GM18907 (cell line): Measurements from ENCODE around the gene RPP30.
"Not testable (repeated sequence)": the region's sequence is repeated elsewhere in the genome, so short reads cannot be mapped to it uniquely, and the experiment has no call there.

Source experiments
- ATAC-seq: cut with Tn5 transposase; IDR thresholded peaks from one replicate; pipeline ENCODE4 v1.9.1; 2021; ENCODE audit warnings: mild to moderate bottlenecking, moderate library complexity; ENCODE audit not compliant: unreplicated experiment

Gene RPP30

DNA sequence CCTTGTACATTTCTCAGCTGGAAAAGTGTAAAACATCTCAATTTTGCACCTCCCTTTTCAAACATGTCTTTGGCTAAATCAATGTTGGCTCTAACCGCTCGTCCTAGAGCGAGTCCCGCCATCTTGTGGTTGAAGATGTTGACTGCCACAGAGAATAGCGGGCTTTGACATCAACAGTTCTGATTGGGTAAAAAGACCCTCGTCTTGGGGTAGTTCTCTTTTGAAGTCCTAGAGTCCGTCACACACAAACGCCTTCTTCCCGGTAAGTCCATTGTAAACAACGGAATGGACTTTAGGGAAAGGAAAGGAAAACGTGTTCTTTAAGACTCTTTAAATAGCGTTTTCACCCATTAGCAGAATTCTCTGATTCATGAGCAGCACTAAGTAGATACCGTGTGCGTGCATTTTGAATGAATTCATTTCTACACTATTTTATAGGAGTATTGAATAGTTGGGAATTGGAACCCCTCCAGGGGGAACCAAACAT lies 452 bp upstream of the RPP30 start:
- peak; percentile 66 for ATAC-seq

DNA sequence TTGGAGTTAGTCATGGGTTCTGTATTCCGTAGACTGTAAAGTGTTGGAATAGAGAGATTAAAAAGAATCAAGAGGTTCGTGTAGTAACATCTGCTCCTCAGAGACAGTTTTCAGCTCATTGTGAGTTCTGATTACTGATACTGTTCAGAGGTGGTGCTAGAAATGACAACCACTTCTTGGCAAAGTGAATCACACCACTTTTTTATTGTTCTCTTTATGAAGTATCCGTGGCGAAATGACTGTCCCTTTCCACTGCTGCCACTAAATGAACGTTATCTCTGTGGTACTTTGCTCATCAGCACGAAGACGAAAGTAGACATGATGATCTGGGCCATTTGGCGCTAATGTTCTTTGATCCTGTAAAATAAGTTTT lies 860 bp downstream of the RPP30 start:
- ATAC-seq, result no peak

DNA sequence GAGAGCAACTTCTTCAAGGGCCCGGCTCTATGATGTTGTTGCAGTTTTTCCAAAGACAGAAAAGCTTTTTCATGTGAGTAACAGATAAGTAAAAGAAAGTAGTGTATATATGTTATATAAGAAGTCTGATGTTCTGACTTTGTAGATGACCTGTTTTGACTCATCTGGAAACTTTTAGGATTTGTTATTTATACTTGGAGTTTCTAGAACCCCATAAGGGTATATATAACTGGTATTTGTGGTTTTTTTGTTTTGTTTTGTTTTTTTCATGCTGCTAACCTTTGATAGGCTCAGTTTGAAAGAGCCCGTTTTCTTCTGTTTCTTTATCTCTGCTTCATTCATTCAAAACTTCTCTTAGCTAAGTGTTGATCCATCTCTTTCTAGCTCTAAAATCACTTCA lies 7.3 kb downstream of the RPP30 start:
- no peak for ATAC-seq

DNA sequence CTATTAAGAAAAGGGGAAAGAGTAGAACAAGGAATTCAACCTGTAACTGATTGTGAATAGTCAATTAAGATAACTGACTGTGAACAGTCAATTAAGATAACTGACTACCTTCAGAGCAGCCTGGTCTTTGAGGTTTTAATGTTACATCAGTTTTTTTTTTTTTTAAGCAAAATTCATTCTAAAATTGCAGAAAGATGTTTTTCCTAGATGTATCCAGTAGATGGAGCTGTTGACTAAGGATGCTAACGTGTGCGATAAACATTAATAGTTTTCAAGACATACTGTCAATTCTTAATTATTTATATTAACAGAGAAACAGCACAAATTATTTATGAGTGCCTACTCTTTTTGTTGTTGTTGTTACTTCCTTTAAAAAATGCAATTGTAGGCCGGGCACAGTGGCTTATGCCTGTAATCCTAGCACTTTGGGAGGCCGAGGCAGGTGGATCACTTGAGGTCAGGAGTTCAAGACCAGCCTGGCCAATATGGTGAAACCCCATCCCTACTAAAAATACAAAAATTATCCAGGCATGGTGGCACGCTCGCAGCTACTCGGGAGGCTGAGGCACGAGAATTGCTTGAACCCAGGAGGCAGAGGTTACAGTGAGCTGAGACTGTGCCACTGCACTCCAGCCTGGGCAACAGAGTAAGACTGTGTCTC lies 8.4 kb downstream of the RPP30 start:
- ATAC-seq, result not testable (repeated sequence)

DNA sequence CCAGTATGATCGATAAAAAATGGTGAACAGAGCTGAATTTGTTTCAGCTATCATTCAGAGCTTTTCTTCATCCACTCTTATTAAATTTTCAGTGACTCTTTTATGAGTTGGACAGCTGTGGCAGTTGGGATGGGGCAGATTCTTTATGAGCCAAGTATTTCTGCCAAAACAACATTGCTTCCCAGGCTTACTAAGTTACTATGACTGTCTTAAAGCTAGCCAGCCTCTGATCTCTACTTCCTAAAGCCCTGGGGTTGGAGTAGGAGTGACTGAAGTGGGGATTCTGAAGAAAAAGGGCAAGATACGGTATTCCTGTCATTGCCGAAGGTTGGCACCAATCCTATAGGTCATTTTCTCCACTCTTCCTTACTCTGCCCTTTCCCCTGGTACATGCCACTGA lies 12.7 kb downstream of the RPP30 start:
- ATAC-seq, result no peak

DNA sequence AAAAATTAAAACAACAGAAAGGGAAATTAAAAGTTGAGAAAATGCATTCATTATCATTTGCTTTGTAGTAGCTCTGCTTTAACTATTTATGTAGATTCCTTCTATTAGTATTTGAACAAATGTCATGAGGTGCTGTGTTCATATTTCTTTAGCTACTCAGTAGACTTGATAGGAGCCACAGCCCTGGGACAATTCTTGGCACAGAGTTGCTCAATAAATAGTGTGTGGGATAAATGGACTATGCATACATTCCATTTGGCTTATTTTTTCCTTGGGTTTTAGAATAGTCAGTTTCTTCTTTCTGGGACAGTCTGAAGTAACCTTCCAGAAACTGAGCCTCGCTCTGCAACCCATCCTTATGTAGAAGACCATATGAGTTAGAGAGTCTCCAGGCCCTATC lies 13.4 kb downstream of the RPP30 start:
- ATAC-seq, result no peak

DNA sequence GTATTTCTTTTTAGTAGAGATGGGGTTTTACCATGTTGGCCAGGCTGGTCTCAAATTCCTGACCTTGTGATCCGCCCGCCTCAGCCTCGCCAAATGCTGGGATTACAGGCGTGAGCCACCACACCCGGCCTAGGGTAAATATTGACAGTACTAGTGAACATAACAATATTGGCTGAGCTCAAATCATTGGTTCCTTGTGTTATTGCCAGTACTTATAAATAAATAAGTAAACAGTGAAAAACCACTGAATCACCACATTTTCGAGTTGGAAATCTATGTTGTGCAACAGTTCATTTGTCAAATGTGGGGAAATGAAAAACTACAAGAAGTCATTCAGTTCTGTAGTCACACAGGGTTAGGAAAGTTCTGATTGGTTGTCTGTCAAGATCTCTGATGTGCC lies 15.8 kb downstream of the RPP30 start:
- no peak for ATAC-seq

DNA sequence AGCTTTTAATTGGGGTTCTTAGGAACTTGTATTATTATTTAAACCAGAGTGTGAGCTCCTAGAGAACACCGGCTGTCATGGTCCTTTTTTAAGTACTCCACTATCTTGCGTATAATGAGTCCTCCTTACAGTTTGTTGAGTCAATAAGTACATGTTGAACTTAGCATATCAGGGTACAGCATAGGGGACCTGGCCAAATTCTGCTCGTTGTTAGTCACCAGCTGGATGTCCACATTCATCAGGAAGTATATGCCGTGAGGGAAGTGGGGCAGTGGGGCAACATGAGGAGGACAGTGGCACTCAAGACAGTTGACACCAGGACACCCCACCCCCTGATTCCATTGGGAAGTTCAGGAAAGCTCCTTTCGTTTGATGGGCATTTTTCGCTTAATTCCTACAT lies 16.6 kb downstream of the RPP30 start:
- ATAC-seq, result no peak

DNA sequence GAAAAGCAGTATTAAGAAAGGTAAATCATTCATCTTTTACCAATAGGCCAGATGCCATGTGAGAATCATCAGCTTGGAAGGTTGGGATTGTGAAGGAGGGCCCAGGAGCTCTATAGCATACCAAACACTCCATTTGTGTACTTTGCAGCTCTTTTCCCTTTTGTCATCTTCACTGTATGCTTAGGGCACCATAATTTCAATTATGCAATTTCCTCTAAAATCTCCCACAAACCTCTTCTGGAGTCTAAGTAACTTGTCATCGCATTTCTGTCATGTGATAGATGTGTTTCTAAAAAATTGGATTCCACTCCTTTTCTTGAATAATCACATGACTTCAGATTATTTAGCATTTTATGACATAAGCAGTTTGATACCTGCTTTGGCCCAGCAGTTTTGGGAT lies 17.9 kb downstream of the RPP30 start:
- no peak for ATAC-seq

DNA sequence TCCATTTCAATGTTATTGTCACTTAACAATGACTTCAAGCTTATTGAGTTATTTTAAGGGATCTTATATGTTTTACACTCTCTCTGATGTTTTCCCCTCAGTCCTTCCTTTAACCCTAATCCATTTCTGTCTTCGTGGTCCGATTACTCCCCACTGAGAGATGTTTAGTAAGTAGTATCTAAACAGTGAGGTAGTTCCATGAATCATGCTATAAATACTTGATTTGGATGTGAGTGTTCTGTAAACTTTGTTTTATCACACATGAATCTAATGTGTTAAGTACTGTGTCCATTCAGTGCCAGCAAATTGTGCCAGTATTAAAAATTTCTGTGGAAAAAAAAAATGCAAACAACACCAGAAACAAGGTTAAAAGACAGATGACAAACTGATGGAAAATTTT lies 18.6 kb downstream of the RPP30 start:
- no peak for ATAC-seq

DNA sequence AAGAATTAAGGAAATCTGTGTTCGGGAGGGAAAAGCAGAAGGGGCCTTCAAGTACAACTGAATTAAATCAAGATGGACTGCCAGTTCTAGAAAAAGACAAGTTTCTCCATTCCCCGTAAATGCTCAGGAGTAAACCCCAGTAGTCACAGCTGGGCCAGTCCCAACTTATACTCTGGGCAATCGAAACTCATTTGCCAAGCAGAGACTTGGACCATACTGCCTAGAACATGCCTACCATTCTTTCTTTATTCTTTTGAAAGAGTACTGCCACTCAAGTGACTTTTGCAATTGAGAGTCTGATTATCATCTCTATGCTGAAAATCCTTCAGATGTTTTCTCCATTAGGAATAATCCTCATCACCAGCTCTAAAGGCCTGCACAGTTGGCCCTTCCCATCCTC lies 21.4 kb downstream of the RPP30 start:
- ATAC-seq, result no peak

DNA sequence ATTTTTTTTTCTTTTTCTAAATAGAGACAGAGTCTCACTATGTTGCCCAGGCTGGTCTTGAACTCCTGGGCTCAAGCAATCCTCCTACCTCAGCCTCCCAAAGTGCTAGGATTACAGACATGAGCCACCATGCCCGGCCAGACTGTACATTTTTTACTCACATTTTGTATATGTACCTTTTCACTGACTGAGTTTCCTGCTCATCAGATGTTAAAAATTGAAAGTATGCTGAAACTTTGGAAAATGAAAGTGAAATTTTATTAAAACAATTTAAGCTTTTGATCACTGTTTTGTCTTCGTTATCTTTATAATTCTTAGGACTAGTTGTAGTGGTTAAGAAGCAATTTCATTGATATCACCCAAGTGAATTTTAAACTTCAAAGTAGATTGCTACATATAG lies 25.1 kb downstream of the RPP30 start:
- ATAC-seq, result not testable (repeated sequence)

DNA sequence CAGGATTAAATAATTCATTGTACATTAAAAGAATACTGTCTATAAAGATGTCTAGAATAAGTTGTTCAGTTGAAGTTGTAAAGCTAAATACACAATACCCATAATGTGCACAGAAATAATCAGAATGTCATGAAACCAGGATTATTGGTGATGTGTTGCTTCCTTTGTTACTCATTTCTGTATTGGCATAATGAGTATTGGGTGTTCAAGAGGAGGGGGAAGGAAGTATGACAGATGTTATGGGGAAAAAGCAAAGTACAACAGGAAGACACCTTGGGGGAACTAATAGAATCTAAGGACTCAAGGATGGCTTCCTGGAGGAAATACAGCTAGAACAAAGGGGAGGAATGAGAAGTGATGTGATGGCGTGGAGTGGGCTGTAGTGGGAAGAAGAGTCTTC lies 34.2 kb downstream of the RPP30 start:
- ATAC-seq, result no peak

DNA sequence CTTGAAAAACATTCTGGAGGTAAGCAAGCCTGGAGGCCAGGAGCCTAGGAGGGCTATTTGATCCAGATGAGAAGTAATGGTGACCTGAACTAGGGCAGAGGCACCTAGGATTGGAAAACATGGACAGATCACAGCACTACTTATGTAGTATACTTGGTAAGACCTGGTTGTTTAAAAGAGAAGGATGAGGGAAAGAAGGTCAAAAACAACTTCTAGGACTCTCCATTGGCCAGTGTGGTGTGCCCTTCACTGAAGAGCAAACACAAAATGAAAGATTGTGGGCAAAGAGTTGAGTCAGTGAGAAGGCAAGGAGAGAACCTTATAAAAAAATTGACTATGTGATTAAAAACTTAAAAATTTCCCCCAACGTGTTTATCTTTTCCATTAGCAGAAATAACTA lies 34.8 kb downstream of the RPP30 start:
- ATAC-seq, result no peak

DNA sequence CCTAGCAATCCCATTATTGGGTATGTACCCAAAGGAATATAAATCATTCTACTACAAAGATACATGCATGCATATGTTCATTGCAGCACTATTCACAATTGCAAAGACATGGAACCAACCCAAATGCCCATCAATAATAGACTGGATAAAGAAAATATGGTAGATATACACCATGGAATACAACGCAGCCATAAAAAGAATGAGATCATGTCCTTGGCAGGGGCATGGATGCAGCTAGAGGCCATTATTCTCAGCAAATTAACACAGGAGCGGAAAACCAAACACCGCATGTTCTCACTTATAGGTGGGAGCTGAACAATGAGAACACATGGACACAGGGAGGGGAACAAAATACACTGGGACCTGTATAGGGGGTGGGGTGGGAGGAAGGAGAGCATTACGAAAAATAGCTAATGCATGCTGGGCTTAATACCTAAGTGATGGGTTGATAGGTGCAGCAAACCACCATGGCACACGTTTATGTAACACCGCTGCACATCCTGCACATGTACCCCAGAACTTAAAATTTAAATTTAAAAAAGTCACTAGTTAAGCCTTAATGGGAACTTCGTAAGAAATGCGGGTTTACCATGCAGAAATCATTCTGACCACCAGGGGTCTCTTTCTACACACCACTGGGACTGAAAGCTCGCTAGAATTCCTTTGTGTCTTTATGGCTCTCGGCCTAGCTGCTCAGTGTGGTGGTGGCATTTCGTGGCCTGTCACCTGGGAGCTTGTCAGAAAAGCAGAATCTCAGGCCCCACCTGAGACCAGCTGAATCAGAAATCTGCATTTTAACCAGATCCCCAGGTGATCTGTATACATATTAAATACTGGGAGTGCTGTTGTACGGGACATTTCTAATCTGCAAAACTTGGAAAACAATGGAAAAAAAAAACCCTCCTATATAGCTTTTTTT lies 39.6 kb downstream of the RPP30 start:
- peak; percentile 81 for ATAC-seq

DNA sequence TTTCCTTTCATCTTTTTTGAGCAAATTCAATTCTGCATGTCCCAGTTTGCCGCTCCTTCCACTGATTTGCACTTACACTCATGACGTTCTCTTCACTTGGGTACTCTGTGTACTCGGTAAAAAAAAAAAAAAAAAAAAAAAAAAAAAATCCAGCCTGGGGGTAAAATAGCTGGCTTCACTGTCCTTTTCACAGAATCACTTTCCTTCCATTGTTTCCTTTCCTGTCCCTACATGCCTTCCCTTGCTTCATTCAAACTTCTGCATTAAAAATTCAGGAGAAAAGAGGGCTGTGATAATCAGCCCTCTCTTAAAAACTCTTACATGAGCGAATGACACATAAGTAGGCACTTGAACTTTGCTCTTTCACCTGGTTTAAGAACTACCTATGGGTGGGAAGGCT lies 40.4 kb downstream of the RPP30 start:
- ATAC-seq, result no peak

DNA sequence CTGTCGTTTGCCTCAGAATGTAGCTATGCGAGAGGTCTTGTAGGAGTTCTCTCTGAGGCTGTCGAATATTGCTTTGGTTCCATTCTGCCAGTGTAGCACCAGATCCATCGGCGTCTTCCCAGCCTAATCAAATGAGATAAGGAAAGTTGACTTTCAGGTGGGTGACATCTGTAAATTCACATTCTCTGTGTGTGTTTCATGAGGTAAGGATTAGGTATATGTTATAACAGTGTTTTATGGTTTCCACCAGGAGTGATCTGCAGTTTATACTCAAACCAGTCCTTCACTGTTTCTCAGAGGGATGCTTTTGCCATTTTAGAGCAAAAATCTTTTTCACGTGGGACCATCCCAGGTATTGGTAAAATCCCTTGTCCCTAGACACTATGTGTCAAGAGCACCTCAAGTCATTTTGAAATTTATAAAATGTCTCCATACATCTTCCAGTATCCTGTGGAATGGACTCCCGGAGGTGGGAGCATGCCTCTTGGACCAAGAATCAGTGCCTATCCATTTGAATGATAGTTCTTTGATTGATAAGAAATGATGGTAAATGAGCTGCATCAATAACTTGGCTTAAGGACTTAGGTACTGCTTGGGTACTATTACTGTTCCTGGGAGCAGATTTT lies 41.2 kb downstream of the RPP30 start:
- no peak for ATAC-seq

DNA sequence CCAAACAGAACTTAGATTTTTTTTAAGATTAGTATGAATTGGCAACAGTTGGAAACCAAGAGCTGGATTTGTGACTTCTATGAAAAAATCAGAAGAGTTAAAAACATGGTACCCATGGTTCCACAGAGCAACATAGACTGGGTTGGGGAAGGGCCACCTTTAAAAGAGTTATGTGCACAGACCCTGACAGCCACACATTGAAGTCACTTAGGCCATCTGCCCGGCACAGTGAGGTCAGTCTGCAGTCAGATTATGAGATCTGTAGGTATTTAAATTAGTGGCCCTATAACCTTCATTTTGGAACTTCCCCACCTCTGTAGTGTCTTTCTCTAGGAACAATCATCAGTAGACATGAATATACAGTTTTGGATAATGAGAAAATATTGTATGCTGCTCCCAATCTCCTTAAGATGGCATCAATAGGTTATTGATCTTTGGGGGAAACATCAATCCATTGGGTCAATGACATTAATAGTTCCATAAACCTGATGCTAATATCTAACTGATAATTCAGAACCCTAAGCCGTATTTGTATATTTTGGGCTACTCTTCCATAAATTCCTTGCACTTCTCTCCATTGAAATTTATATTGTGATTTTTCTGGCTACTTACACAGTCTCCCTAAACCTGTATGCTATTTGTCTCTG lies 42.1 kb downstream of the RPP30 start:
- no peak for ATAC-seq

DNA sequence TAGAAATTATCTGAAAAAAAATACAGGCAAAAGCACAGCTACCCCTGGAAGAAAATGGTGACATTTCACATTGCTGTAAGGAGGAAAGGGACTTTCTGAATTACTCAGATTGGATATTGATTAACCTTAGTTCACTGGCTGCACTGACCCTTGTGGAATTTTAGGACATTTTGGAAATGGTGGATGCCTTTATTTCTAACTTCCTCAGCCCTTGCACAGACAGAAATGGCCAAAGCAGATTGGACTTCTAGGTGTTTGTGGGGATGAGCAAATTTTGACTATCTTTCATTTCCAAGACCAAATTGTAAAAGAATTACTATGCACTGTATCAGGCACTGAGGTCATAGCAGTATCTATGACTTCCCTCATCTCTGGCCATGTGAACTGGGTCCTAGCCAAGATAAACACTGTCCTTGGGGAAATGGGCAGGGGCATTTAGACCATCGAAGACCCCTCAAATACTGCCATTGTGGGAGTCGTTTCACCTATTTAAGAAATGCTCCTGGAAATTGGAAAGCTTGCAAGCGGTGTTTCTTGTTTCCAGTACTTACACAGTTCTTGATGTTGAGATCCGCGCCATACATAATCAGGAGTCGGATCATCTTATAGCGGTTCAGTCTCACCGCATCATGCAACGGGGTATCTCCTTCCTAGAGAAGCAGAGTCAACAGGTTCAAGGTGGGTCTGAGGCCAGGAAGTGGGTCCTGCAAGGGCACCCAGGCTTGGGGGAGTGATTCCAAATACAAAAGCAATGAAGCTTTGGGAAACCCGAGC lies 43.4 kb downstream of the RPP30 start:
- ATAC-seq, result no peak

DNA sequence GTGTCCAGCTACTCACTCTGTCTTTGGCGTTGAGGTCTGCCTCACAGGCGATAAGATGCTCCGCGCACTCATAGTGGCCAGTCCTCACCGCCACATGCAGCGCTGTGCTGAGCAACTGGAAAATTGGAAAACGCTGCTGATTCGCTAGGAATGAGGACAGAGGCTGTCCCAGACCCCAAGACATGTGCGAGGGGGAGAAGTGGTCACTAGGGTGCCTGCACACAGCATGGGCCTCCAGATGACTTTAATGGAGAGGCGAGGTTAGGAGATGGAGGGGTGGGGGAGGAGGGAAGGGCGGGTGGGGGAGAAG lies 43.9 kb downstream of the RPP30 start:
- no peak for ATAC-seq
